RWPE1 (cell line): ENCODE results near the gene SLC6A9.
A peak's percentile ranks its signal among the peaks of the same experiment; 100 is the strongest.

ENCODE experiments used
- CTCF ChIA-PET: fragments of 350-600 bp; sonication (Branson Sonifier 250); formaldehyde crosslinking; extraction: SDS; loops from one replicate; lab custom pipeline; 2021; lab: Yijun Ruan, JAX
- POLR2A ChIA-PET: fragments of 400-600 bp; formaldehyde crosslinking; extraction: SDS; loops from one replicate; lab custom pipeline; 2020; ENCODE audit warnings: antibody characterized with exemption; ENCODE audit not compliant: low non-redundant PET; lab: Yijun Ruan, JAX
- DNase-seq: peaks from one replicate; pipeline ENCODE4 v3.0.0; 2012; ENCODE audit warnings: low spot score
- H3K27ac ChIP-seq: fragments of 450-650 bp; 2 replicates; pipeline ENCODE4 v1.5.1; 2017
- TF ChIP-seq, protein P1 (sequence below): fragments of 450-650 bp; conservative IDR thresholded peaks from 2 replicates; pipeline ENCODE4 v1.5.1; 2017; ENCODE audit warnings: low read depth, mild to moderate bottlenecking

The SLC6A9 gene

DNA sequence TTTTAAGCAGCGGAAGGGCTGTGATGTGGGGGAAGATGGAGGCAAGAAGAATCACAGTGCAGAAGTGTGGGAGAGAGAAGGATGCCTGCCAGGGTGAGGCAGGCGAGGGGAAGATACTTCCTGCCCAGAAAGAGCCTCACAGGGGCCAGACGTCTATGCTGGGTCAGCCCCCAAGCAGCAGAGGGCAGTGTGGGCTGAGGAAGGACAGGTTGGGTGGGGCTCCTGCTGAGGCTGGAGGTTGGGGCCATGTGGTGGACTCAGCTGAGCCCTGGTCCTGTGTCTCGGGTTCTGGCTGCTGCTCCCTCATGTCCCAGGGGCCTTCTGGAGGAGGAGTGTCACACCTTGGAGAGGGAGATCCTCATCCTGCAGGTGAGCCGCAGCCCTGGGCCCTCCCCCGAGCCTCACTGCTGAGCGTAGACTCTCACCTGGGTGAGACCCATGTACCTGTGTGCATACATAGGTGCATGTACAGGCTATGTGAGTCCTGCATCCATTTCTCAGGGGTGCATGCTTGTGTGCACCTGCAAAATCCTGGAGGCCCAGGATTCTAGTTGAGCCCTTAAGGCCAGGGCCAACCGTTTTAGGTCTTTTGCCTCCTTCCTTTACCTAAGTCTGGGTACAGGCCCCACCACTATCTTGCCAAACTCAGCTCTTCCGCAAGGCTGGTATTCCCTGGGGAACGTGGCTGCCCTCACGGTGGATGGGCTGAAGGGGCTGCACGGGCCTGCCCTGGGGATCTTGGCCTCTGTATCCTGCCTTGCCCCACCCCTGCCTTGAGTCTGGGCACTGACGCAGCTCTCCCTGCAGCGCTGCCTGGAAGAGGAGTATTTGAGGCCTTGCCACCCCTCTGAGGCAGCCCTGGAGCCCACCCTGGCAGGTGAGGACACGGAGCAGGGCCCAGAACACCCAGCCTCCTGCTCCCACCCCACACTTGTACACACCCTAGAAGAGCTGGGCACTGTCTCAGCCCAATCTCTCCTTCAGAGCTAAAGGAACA is 36.2 kb downstream of the SLC6A9 start:
- CTCF ChIA-PET = interaction anchor here (0.9 kb wide), 1 partner anchor 41 kb away, joined by 3 read pairs; no protein-coding TSS in a partner anchor
- DNase-seq = no peak
- POLR2A ChIA-PET = interaction anchor here (0.5 kb wide), 1 partner anchor 17 kb away, joined by 3 read pairs; no protein-coding TSS in a partner anchor
- peak overlapping the region; percentile 87 for H3K27ac ChIP-seq
- TF ChIP-seq, protein P1, sequence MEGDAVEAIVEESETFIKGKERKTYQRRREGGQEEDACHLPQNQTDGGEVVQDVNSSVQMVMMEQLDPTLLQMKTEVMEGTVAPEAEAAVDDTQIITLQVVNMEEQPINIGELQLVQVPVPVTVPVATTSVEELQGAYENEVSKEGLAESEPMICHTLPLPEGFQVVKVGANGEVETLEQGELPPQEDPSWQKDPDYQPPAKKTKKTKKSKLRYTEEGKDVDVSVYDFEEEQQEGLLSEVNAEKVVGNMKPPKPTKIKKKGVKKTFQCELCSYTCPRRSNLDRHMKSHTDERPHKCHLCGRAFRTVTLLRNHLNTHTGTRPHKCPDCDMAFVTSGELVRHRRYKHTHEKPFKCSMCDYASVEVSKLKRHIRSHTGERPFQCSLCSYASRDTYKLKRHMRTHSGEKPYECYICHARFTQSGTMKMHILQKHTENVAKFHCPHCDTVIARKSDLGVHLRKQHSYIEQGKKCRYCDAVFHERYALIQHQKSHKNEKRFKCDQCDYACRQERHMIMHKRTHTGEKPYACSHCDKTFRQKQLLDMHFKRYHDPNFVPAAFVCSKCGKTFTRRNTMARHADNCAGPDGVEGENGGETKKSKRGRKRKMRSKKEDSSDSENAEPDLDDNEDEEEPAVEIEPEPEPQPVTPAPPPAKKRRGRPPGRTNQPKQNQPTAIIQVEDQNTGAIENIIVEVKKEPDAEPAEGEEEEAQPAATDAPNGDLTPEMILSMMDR = no peak

DNA sequence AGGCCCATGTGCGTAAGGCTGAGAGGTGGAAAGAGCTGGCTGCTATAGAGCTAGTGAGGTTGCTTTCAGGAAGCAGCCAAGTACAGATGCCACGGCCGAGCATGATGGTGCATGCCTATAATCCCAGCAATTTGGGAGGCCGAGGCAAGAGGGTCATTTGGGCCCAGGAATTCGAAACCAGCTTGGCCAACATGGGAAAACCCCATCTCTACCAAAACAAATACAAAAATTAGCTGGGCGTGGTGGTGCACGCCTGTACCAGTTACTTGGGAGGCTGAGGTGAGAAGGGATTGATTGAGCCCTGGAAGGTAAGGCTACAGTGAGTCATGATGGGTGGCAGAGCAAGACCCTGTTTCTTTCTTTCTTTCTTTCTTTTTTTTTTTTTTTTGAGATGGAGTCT is 37.2 kb downstream of the SLC6A9 start:
- ChIA-PET POLR2A (no interaction called here), CTCF (no interaction called here)
- TF ChIP-seq, protein P1 = no peak
- H3K27ac ChIP-seq = peak overlapping the region; percentile 87
- no peak for DNase-seq

- POLR2A ChIA-PET = no interaction called here
- peak overlapping the region; percentile 87 for H3K27ac ChIP-seq
- no peak for DNase-seq
- TF ChIP-seq, protein P1 = no peak
- CTCF ChIA-PET = interaction anchor here (0.8 to 1.5 kb wide), 3 partner anchors 13 to 385 kb away, joined by 3 to 5 read pairs (median 5); no protein-coding TSS in a partner anchor
Measured at GRCh38 chr1:43993206-43993914, 37.9 kb downstream of the SLC6A9 start.

DNA sequence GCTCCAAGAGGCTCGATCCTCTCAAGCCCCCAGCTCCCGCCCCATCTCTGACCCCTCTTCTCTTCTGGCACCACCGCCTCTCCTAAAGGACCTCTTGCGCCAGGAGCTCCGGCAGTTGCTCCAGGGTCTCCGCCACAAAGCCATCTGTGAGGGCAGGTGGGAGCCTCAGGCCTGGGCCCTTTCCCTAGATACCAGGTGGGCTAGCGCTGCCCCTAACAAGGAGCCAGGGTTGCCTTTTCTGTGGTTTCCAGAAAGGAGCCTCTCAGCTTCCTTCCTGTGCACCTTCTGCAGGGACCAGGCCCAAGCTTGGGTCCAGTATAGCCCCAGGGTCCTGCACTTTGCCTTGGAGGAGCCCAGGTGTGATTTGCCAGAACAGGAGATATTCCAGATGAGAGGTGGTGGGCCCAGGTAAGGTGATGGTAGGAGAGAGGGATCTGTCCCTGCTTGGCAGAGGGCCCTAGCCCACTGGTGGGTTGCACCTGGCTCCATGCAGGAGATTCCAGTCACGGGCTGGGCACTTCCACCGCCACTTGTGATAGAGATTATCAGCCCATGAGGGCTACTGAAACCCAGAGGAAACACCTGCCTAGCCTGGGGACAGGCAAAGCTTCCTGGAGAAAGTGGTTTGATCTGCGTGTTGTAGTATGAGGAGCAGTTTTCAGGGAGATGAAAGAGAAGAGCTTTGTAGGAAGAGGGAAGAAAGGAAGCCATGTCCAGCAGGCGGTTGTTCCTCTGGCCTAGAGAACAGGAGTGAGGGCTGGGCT is 38.8 kb downstream of the SLC6A9 start:
- CTCF ChIA-PET = interaction anchor here (0.6 to 1.5 kb wide), 7 partner anchors 13 to 579 kb away, joined by 3 to 5 read pairs (median 4); no protein-coding TSS in a partner anchor
- POLR2A ChIA-PET = interaction anchor here (0.7 kb wide), 1 partner anchor 54 kb away, joined by 3 read pairs; no protein-coding TSS in a partner anchor
- TF ChIP-seq, protein P1 = no peak
- no peak for DNase-seq
- H3K27ac ChIP-seq = peak overlapping the region; percentile 87

- ChIA-PET POLR2A (interaction anchor here (0.7 kb wide), 1 partner anchor 53 kb away, joined by 3 read pairs; no protein-coding TSS in a partner anchor), CTCF (interaction anchor here (0.6 to 1.0 kb wide), 5 partner anchors 14 to 580 kb away, joined by 3 to 5 read pairs (median 4); no protein-coding TSS in a partner anchor)
- peak within 1 kb of the TSS; percentile 87 for H3K27ac ChIP-seq
- TF ChIP-seq, protein P1 = no peak
- peak; percentile 85 for DNase-seq
Measured at GRCh38 chr1:43991476-43992231, 39.6 kb downstream of the SLC6A9 start, which contains the start of gene CCDC24. TSS of gene CCDC24 (plus strand) at chr1:43991599. CDS start at chr1:43991879, 280 bp downstream.
